AG04450 (cell line): ENCODE measurements around the gene TIMM17B. TPM values are rescaled to one million over a fixed set of nuclear protein-coding genes. Genes with fewer than 3 reads are reported as not detected.
"Not testable (repeated sequence)": the region's sequence is repeated elsewhere in the genome, so short reads cannot be mapped to it uniquely, and the experiment has no call there.

Experiments
- CTCF ChIA-PET: fragments of 300-600, 350-600 bp; formaldehyde crosslinking; extraction: SDS; loops from one replicate; lab custom pipeline; 2022; ENCODE audit warnings: antibody characterized with exemption, inconsistent platforms; lab: Charles Lee
- POLR2A ChIA-PET: fragments of 350-600 bp; formaldehyde crosslinking; extraction: SDS; loops from one replicate; lab custom pipeline; 2021; ENCODE audit warnings: antibody characterized with exemption, inconsistent platforms; lab: Yijun Ruan, JAX
- DNase-seq: peaks from one replicate; pipeline ENCODE4 v3.0.0-alpha.2; 2011; ENCODE audit warnings: low read depth, low spot score
- H3K27ac ChIP-seq: one replicate; pipeline ENCODE4 v1.5.1; 2012; ENCODE audit warnings: low read depth, low read length, control low read depth
- H3K27me3 ChIP-seq: one replicate; pipeline ENCODE4 v1.6.0; 2012; ENCODE audit warnings: low read length; ENCODE audit not compliant: control insufficient read depth, insufficient read depth
- H3K4me3 ChIP-seq: 2 replicates; pipeline ENCODE4 v1.5.1; 2011; ENCODE audit warnings: mild to moderate bottlenecking, low read depth, low read length, control low read depth
- H3K9me3 ChIP-seq: 2 replicates; pipeline ENCODE4 v1.5.1; 2012; ENCODE audit warnings: low read length; ENCODE audit not compliant: control insufficient read depth, insufficient read depth
- polyA plus RNA-seq: library from polyadenylated mRNA; depleted of rRNA; stranded (reverse); fragments of >200 nt; gene quantifications from 2 replicates; pipeline ENCODE4 v1.2.3, GENCODE V29; 2011
- TF ChIP-seq, protein P1 (sequence below): IDR thresholded peaks from 2 replicates; pipeline ENCODE4 v1.5.1; 2011; ENCODE audit warnings: low read depth, low read length, control low read depth, inconsistent platforms

TIMM17B gene
- polyA plus RNA-seq, 1 experiment: 31.2 TPM

DNA sequence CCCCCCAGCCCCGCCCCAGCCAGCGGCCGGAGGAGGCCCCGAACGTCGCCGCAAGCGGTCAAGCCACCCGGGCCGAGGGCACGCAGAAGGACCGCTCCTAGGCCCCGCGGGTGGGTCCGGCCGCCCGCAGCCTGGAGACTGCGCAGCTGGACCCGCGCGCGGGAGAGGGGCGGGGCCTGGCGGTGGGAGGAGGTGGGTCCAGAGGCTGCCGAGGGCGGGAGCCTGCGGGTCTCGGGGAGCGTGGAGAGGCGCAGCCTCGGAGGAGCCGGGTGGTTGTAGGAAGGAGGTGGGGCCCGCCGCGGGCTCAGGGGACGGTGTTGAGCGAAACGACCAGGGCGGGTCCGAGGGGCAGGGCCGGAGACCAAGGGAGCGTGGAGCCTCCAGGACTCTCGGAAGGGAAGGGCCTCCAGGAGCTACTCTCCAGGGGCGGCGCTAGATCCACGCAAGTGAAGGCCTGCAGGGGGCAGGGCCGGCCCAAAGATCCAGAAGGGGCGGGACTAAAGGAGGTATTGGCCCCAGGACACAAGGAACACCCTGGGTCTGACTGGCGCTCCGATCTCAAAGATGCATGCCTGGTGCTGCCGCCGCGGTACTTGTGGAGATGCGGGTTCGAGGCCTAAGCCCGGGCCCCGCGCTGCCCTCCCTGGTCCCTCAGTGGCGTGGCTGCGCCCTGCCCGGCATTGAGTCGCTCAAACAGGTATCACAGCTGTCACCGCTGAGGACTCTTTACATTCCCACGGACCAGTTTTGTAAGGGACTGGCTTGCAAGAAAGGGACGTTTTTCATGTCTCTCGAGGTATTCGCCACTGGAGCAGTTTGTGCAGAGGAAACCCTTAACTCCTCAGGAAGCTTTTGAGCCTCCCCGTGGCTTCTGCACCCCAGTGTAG is 5.9 kb downstream of the TIMM17B start:
- no peaks in the 10 kb centered on the region for H3K9me3 ChIP-seq
- ChIA-PET POLR2A (interaction anchor here (1.0 kb wide), 3 partner anchors 71 to 155 kb away, joined by 3 to 4 read pairs (median 3); no protein-coding TSS in a partner anchor), CTCF (interaction anchor here (0.6 to 1.5 kb wide), 7 partner anchors 9 to 369 kb away, joined by 3 to 5 read pairs (median 4); partner anchors contain the start of gene SLC35A2)
- H3K4me3 ChIP-seq: peak overlapping the region; percentile 55
- no peak overlapping the region for H3K27ac ChIP-seq
- DNase-seq: no peak
- H3K27me3 ChIP-seq: no peaks in the 10 kb centered on the region
- TF ChIP-seq, protein P1, sequence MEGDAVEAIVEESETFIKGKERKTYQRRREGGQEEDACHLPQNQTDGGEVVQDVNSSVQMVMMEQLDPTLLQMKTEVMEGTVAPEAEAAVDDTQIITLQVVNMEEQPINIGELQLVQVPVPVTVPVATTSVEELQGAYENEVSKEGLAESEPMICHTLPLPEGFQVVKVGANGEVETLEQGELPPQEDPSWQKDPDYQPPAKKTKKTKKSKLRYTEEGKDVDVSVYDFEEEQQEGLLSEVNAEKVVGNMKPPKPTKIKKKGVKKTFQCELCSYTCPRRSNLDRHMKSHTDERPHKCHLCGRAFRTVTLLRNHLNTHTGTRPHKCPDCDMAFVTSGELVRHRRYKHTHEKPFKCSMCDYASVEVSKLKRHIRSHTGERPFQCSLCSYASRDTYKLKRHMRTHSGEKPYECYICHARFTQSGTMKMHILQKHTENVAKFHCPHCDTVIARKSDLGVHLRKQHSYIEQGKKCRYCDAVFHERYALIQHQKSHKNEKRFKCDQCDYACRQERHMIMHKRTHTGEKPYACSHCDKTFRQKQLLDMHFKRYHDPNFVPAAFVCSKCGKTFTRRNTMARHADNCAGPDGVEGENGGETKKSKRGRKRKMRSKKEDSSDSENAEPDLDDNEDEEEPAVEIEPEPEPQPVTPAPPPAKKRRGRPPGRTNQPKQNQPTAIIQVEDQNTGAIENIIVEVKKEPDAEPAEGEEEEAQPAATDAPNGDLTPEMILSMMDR: peak; percentile 49

DNA sequence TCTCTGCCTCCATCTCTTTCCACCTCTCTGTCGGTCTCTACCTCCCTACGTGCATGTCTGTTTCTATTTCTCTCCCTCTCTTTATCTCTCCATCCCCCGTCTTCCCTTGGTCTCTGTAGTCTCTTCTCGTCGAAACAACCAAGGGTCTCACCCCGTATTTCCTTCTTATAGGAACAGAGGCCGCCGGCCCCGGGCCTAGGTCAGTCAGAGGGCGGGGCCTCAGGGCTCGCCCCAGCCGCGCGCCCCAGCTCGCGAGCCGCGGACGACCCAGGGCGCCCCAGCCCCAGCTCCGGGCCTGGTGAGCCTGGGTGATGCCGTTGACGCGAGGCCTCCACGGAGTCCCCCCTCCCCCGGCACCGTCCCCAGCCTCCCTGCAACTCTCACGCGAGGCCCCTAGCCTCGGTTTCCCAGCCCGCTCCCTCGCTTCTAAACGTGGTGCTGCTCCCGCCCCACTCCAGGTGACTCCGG is 6.6 kb downstream of the TIMM17B start:
- DNase-seq: no peak

GRCh38 chrX:48890296-48890925 is 7.2 kb downstream of the TIMM17B start:
- no peaks in the 10 kb centered on the region for H3K9me3 ChIP-seq

More for the DNA sequence above, 6.6 kb downstream of the TIMM17B start:
- no peaks in the 10 kb centered on the region for H3K27me3 ChIP-seq
- H3K4me3 ChIP-seq: peak overlapping the region; percentile 55
- TF ChIP-seq, protein P1: no peak
- POLR2A ChIA-PET: interaction anchor here (1.0 kb wide), 3 partner anchors 70 to 154 kb away, joined by 3 to 4 read pairs (median 3); no protein-coding TSS in a partner anchor
- no peak overlapping the region for H3K27ac ChIP-seq
- no peaks in the 10 kb centered on the region for H3K9me3 ChIP-seq
- CTCF ChIA-PET: interaction anchor here (0.6 to 1.5 kb wide), 8 partner anchors 9 to 1112 kb away, joined by 3 to 5 read pairs (median 4); partner anchors contain the start of gene SLC35A2

GRCh38 chrX:48886586-48886985 is 11.0 kb downstream of the TIMM17B start:
- H3K4me3 ChIP-seq, H3K27ac ChIP-seq, POLR2A ChIA-PET, H3K27me3 ChIP-seq, DNase-seq, H3K9me3 ChIP-seq, CTCF ChIA-PET: not testable (repeated sequence)

More at GRCh38 chrX:48890296-48890925, 7.2 kb downstream of the TIMM17B start:
- no peak overlapping the region for H3K27ac ChIP-seq
- ChIA-PET POLR2A (no interaction called here), CTCF (interaction anchor here (0.6 kb wide), 1 partner anchor 1112 kb away, joined by 3 read pairs; no protein-coding TSS in a partner anchor)
- TF ChIP-seq, protein P1: no peak
- peak overlapping the region; percentile 55 for H3K4me3 ChIP-seq
- no peaks in the 10 kb centered on the region for H3K27me3 ChIP-seq
- no peak for DNase-seq

- CTCF ChIA-PET: no interaction called here
- POLR2A ChIA-PET: no interaction called here
- TF ChIP-seq, protein P1: no peak
- DNase-seq: no peak
- Histone ChIP-seq H3K4me3 (no peak overlapping the region), H3K27me3 (no peaks in the 10 kb centered on the region), H3K27ac (no peak overlapping the region), H3K9me3 (no peaks in the 10 kb centered on the region)
Measured at GRCh38 chrX:48883729-48884128, 13.8 kb downstream of the TIMM17B start.

- H3K4me3 ChIP-seq, DNase-seq, POLR2A ChIA-PET, H3K27ac ChIP-seq, CTCF ChIA-PET, H3K27me3 ChIP-seq, H3K9me3 ChIP-seq: not testable (repeated sequence)
Measured at GRCh38 chrX:48876944-48877343, 20.6 kb downstream of the TIMM17B start.

GRCh38 chrX:48872017-48872416 is 25.6 kb downstream of the TIMM17B start:
- POLR2A ChIA-PET, H3K4me3 ChIP-seq, H3K9me3 ChIP-seq, CTCF ChIA-PET, H3K27ac ChIP-seq, DNase-seq, H3K27me3 ChIP-seq: not testable (repeated sequence)
